ENCODE data around the gene PRKN.

DNA sequence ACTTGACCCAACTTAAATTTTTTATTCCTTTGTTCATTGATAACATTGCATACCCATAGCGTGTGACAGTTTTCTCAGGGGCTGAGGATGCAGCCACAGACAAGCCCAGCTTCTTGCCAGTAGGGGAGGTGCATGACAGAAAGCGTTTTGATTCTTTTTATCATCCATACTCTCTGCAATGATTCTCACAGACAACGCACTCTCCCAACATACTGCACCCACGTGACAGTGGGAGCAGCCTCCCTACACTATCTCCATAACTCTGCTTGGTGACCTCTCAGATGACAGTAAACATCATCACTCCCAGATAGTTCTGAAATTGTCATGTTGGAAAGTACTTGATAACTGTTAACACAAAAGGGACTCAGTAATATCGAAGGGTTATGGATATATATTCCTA is 972.5 kb downstream of the PRKN start:
- TF ChIP-seq, protein P1, sequence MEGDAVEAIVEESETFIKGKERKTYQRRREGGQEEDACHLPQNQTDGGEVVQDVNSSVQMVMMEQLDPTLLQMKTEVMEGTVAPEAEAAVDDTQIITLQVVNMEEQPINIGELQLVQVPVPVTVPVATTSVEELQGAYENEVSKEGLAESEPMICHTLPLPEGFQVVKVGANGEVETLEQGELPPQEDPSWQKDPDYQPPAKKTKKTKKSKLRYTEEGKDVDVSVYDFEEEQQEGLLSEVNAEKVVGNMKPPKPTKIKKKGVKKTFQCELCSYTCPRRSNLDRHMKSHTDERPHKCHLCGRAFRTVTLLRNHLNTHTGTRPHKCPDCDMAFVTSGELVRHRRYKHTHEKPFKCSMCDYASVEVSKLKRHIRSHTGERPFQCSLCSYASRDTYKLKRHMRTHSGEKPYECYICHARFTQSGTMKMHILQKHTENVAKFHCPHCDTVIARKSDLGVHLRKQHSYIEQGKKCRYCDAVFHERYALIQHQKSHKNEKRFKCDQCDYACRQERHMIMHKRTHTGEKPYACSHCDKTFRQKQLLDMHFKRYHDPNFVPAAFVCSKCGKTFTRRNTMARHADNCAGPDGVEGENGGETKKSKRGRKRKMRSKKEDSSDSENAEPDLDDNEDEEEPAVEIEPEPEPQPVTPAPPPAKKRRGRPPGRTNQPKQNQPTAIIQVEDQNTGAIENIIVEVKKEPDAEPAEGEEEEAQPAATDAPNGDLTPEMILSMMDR (IDR thresholded peaks at IDR 0.05; ENCODE audit: poor library complexity, severe bottlenecking) = no peak
- TF ChIP-seq POLR2AphosphoS5 (IDR thresholded peaks at IDR 0.05) (no peak), RAD21 (conservative IDR thresholded peaks at IDR 0.05) (no peak), TAF1 (IDR thresholded peaks at IDR 0.05; ENCODE audit: low read depth) (no peak)

Data from neural cell (in vitro differentiated cells).